AG08395 (cell line): ENCODE data around the gene PLA2G4B.
"Not testable (repeated sequence)": the region's sequence is repeated elsewhere in the genome, so short reads cannot be mapped to it uniquely, and the experiment has no call there.

Experiments used
- DNase-seq: peaks from one replicate; pipeline ENCODE4 v3.0.0; 2012; ENCODE audit warnings: mixed read lengths, low spot score

Gene PLA2G4B

DNA sequence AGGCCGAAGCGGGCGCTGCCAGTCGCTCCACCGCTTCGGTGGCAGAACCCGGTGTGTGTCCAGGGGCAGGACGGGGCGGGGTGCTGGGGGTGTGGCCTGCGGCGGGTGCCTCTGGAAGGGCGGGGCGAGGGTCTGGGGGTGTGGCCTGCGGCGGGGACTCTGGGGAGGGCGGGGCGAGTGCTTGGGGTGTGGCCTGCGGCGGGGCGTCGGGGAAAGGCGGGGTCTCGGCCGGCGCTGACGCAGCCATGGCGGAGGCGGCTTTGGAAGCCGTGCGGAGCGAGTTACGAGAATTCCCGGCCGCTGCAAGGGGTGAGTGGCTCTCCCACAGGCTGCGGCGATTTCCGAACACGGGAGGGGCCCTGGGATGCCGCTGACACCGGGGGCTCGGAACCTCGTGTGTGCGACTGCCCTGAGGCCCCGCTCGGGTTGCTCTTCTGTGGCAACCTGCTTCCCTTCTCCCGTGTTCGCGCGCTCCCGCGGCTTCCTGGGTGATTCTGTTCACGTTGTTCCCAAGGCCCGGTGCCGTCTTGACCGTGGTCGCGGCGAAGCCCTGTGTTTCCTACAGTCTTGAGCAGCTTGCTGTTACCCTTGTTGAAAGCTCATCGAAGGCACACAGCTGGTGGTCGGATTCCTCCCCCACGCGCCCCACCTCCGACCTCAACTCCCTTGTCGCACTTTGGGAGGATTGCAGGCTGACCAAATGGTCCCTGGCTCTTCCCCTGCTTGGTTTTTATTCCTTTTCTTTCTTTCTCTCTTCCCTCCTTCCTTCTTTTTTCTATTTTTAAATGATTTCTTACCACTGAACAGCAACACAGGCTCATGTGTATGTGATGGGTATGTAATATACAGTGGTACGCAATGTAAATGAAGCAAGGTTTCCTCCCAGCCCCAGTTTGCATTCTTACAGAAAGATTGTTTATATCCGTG lies 10.5 kb upstream of the PLA2G4B start, which contains the start of gene JMJD7:
Gene JMJD7 (plus strand): TSS at position 213 of the 927 bp plus-strand sequence. CDS start 33 bp downstream, at position 246.
- peak; percentile 99 for DNase-seq

DNA sequence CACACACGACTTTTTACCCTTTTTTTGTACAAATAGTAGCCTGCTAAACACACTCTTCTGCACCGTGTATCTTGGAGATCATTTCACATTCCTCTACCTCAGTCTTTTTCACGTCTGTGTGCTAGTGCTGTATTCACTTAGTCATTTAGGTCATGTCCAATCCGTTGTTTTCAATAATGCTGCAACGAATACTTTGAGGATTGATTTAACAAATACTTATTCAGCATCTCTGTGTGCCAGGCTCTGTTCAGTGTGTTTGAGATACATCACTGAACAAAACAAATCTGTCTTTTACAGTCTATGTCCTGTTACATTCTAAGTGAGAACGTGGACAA lies 9.9 kb upstream of the PLA2G4B start:
- DNase-seq: no peak

DNA sequence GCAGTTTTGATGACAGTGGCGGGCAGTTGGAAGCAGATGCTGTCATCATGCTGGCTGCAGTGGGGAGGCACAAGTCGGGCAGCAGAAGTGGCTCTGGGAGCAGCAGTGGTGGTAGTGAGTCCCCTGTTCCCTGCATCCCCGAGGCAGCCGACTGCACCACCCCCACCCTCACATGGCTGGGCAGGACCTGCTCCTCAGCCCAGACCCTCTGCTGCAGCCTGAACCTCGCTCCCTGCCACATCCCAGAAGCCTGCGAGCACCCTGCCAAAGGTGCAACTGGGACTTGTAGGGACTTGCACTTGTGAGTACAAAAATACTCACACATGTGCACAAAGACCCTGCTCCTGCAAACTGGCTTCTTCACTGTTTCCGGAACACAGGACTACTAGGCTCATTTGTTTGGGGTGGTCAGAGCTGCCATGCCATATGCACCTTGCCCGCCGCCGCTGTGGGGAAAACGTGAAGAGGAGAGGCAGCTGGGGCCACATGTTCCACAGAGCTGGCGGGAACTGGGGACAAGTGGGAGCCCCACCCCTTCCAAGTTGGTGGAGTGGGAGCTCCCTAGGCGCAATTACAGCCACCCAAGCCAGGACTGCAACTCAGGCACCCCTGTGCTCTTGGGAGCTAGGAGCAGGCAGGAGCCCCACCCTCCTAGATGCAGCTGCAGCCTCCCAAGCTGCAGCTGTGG lies 8.5 kb upstream of the PLA2G4B start:
- no peak for DNase-seq

DNA sequence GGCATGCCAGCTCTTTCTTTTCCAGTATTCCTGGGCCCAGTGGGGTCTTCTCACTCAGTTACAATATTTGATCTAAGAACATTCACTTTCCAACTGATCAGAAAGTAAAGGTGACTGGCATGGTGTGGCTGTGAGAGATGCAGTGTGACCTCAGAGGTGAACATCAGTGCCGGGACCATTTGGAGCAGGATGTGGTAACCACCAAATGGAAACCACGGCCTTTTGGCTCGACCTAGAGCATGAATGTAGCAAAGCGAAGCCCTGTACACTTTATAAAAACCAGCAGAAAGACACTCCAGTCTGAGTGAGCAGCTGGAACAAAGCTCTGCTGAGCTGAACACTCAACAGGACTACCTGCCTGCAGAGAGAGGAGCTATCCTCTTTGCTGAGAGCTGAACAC lies 7.4 kb upstream of the PLA2G4B start:
- DNase-seq: not testable (repeated sequence)

DNA sequence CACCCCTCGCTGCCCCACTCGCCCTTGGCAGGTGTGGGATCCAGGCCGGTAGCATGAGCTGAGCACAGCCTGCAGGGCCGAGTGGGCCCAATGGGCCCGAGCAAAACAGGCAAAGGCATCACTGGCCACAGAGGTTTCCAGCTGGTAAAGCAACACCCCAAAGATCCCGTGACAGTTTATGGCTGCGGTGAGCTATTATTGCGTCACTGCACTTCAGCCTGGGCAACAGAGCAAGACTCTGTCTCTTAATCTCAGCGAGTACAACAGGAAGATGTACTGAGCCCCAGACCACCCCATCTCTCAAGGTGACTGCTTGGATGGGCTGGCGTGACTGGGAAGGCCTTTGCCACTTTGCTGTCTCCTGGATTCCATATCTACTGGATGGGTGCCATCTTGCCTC lies 6.4 kb upstream of the PLA2G4B start:
- DNase-seq: no peak

DNA sequence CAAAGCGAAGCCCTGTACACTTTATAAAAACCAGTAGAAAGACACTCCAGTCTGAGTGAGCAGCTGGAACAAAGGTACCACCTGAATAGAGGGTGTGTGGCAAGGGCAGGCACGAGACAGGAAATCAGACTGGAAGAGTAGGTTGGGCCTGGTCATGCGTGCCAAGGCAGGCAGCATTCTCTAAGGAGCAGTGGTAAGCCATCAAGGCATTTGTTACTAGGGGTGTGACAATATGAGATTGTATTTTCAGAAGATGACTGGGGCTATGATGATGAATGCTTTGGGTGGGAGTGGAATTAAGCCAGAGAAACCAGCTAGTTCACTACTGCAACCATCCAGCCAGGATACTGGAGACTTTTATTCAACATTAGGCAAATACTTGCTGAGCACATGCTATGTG lies 5.8 kb upstream of the PLA2G4B start:
- DNase-seq: no peak

DNA sequence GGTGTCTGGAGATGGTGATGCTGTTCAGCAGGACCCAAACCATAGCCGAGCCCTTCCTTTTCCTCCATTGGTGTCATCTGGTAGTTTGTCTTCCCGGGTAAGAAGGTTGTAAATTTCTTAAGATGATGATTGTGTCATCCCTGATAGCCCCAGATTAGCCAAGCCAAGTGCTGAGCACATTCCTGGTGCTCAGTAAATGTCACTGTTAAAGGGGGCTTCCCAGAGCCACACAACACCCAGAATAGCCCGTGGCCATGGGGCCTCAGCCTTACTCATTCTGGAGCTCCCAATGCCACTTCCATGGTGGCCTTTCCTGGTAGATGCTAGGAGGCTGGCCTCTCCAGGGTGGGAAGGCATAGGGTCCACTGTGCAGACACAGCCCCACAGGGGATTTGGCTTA lies 4.6 kb upstream of the PLA2G4B start:
- DNase-seq: no peak

DNA sequence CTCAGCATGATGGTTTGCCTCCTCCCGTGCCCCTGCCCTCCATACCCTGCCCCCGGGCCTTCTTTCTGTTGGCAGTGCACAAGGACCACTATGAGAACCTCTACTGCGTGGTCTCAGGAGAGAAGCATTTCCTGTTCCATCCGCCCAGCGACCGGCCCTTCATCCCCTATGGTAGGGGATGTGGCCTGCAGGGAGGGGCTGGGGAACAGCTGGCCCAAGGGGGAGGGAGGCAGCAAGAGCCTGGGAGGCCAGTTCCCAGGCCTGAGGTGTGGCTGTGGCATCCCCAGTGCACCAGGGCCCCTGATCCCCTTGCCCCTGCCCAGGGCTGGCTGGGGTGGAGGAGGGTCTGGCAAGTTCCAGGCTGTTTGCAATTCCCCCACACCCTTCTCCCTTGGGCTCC lies 2.6 kb upstream of the PLA2G4B start:
- DNase-seq: no peak

DNA sequence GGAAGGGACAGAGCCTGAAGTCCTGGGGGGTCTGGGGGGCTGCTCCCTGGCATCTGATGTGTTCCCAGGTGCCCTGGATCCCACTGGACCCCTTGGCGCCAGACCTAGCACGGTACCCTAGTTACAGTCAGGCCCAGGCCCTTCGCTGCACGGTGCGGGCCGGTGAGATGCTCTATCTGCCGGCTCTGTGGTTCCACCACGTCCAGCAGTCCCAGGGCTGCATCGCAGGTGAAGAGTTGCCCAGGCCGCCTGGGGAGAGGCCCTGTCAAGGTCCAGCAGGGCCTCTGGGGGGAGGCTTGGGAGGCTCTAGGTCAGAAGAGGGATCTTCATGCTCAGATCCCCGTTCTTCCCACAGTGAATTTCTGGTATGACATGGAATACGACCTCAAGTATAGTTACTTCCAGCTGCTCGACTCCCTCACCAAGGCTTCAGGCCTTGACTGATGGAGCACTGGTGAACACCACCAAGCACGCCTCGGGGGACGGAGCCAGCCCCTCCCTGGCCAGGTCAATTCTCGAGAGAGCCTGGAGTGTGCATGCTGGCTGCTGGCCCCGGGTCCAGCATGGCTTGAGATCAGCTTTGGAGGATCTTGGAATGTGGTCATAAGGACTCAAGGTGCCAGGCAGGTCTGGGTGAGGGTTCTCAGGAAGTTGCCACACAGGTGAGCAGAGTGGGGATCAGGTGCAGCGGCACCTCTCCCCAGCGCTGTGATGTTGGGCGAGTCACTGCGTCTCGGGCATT lies 1.8 kb upstream of the PLA2G4B start:
- DNase-seq: no peak

DNA sequence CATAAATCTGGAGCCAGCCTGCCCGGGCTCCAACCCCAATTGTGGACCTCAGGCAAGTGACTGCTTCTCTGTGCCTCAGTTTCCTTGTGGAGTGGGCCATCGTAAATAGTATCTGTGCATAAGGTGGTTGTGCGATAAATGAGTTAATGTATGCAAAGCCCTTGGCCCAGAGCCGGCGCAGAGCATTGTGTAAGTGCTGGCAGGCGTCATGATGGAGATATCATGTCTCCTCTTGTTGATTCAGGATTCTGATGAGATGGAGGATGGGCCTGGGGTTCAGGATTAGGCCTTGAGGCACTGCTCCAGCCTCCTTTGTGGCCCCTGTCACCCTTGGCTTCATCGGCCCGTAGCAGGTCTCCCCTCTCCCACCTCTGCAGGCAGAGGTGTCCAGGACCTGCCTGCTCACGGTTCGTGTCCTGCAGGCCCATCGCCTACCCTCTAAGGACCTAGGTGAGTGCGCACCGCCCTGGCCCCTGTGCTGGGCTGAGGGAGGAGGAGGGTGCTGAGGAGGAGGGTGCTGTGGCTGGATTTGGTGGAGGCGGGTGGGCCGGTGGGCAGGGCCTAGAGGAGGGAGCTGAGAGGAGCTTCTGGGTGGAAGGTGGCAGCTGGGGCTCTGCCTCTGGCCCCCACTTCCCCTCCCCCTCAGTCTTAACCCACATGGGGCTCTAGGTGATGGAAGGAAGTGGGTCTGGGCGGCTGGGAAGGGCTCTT lies 1.3 kb downstream of the PLA2G4B start:
- DNase-seq: no peak

DNA sequence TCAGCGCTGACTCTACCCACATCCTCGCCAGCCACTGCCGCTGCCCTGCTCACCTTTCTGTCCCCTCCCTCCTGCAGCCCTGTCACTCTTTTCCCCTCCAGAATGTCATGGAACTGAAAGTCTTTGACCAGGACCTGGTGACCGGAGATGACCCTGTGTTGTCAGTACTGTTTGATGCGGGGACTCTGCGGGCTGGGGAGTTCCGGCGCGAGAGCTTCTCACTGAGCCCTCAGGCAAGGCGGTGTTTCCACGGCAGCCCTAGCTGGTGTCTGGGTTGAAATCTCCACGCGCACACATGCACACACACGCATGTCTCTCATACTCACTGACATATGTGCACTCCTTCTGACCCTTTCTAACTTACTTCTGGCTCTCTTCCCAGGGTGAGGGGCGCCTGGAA lies 2.0 kb downstream of the PLA2G4B start:
- no peak for DNase-seq

DNA sequence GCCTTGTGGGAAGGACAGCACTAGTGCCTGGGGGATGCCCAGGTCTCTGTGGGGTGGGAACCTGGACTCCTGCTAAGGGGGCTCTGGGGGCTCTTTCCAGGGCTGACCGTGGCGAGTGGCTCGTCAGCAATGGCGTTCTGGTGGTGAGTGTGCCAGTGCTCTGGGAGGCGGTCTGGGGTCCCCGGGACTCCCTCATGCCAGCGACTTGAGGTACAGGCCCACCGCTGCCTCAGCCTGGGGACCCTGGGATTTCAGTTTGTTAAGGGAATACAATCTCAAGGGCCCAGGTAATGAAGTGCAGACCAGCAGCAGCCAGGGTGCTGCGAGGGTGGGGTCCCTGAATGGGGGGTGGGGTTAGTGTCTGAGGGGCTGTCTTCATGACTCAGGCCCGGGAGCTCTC lies 2.5 kb downstream of the PLA2G4B start:
- DNase-seq: no peak

DNA sequence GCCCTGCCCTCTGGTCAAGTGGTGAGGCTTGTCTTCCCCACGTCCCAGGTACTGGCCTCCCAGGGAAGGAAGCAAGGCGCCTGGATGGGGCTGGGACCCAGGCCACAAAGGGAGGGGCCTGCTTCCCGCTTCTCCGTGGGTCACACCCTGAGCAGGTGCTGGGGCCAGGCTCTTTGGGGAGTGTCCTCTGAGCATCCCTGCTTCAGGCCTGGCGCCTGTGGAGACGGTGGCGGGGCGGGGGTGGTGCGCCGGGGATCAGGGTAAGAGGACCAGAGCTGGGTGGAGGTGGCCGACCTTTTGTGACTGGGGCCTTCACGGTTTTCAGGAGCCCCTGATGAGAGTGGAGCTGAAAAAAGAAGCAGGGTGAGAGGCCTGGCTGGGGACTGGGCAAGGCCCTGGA lies 3.6 kb downstream of the PLA2G4B start:
- DNase-seq: no peak

DNA sequence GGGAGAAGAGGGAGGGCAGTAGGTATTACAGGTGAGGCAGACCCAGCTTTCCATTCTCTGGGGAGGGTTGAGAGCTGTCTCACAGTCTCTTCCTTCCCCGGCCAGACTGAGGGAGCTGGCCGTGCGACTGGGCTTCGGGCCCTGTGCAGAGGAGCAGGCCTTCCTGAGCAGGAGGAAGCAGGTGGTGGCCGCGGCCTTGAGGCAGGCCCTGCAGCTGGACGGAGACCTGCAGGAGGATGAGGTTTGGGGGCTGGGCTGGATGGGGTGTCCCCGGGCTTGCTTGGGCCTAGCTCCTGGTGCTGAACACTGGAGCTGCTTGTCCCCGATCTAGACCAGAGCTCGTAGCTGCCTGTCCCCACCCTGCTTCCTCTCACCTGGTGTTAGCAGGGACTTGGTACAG lies 4.9 kb downstream of the PLA2G4B start:
- no peak for DNase-seq

DNA sequence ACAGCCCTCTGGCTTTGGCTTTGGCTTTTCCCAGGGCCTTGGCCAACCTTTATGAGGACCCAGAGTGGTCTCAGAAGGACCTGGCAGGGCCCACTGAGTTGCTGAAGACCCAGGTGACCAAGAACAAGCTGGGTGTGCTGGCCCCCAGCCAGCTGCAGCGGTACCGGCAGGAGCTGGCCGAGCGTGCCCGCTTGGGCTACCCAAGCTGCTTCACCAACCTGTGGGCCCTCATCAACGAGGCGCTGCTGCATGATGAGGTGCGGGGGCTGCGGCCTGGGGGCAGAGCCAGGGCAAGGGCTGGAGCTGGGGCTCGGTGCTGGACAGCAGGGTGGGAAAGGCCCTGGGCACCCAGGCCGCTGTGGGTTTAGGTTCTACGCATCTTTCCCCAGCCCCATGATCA lies 6.2 kb downstream of the PLA2G4B start:
- no peak for DNase-seq

DNA sequence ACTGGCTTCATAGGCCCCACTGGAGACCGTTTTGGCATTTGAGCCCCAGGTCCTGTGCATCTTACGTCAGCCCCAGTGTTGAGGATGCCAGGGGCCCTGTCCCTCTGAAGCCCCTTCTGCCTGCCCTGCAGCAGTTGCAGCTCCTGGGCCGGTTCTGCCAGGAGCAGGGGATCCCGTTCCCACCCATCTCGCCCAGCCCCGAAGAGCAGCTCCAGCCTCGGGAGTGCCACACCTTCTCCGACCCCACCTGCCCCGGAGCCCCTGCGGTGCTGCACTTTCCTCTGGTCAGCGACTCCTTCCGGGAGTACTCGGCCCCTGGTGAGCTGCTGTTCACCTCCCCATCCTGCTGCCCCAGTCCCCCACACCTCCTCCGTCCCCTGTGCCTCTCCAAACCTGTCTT lies 8.6 kb downstream of the PLA2G4B start:
- DNase-seq: no peak

DNA sequence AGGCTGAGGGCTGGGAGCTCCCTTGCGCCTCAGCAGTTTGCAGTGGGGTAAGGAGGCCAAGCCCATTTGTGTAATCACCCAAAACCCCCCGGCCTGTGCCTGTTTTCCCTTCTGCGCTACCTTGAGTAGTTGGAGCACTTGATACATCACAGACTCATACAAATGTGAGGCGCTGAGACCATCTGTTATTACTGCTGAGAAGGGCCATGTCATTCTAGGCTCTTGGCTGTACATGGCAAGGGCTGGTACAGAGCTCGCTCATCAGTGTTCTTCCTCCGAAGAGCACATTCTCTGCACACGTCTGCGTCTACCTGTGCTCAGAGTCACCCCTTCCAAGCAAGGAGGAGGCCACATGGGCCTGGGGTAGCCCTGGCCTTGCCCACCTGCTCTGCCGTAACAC lies 9.3 kb downstream of the PLA2G4B start:
- DNase-seq: no peak

DNA sequence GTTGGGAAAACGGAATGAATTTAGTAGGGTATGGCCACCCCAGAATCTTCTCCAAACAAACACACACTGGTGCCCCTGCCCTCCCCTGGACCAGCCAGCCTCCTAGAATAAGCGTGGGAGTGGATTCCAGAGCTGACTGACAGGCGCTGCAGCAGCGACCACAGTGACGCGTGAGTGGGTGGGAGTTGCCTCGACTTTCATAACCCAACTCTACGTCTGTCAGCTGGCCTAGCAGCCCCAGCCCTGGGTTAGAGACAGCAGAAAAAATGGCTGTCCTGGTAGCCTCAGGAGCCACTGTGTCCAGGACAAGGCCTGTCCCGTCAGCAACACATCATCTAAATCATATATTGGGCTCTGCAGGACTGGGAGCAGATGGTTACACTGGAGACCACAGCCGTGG lies 10.0 kb downstream of the PLA2G4B start:
- no peak for DNase-seq

DNA sequence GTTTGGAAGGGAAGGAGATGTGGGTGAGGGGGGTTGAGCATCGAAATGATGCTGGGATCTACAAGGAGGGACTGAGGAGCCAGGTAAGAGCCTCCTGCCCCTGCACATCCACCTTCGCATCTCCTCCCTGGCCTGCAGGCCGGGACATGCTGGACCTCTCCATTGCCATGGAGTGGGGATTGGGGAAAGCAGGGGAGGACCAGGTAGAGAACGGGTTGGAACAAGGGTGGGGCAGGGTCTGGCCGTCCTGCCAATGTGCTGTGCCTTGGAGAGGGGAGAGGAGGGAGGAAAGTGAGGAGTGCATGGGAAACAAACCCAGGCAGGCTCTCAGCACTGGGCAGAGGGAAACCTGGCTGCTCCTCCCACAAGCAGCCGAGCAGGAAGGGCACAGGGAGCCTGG lies 10.6 kb downstream of the PLA2G4B start:
- DNase-seq: no peak

DNA sequence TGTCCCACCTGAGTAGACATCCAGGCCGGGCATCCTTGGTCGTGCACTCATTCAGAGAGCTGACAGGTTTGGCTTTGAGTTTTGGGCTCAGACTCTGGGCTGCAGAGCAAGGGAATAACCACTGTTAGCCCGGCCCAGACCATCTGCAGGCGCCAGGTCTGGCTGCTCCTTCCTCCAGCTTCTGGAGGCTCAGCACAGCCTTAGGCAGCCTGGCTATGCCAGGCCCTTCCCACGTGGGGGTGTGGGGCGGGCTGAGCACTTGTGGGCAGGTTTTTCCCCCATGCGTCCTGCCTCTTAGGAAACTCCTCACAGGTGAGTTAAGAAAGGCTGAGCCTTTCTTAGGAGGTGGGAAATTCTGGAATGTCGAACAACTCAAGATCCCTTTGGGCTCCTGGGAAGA lies 11.2 kb downstream of the PLA2G4B start:
- DNase-seq: no peak

DNA sequence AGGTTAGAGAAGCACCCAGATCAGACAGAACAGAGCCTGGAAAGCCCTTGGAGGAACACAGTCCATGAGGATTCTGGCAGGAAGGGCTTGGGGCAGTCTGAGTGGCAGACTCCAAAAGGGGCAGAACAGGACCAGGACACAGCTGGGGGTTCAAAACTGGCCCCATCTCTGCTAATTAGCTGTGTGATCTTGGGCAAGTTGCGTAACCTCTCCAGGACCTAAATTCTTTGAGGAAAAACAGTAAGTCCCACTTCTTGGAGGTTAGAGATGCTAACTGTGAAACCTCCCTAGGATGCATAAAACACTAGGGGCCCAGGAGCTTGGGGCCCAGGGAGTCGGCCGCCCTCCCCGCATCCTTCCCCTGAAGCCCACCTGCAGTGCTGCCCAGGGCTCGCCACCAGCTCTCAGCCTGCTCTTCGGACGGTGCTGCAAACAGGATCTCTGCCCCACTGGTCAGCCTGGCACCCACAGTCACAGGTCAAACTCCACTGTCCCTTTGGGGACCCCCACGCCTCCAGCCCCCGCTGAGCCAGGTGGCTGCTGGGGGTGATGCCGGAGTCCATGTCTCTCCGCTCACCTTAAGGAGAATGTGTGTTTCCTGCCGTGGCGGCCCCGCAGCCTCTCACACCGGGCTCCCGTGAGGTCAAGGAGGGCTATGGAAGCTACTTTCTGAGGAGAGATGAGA lies 12.0 kb downstream of the PLA2G4B start:
- DNase-seq: no peak

DNA sequence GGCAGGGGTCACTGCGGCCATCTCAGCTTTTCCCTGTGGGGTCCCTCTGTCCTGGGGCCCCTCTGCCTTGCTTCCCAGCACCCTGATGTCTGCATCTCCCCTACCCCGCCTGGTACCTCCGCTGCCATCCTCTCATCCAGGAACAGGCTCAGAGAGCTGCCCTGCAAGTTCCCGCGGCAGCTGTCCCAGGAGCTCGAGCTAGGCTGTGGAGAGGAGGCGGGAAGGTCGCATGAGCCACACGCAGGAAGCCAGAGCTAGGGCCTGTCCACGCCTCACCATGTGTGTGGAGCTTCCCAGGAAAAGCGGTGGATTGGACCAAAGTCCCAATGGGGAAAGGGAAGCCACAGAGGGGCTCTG lies 12.5 kb downstream of the PLA2G4B start:
- DNase-seq: no peak
